ENCODE results near the gene MLANA. TPM values are rescaled to one million over a fixed set of nuclear protein-coding genes. Genes with fewer than 3 reads are reported as not detected.

Gene MLANA
- total and polyA plus RNA-seq, 9 donors, result not detected

GRCh38 chr9:5939530-5939929 lies 48.8 kb downstream of the MLANA start:
- no peaks in the 10 kb centered on the region for H3K36me3 ChIP-seq
- H3K4me1 ChIP-seq (ENCODE audit: insufficient read depth), result no peaks in the 10 kb centered on the region
- no peak overlapping the region for H3K27ac ChIP-seq
- H3K9me3 ChIP-seq, result no peaks in the 10 kb centered on the region
- H3K4me3 ChIP-seq, result no peak overlapping the region
- intact Hi-C loops (cut with DNase I), result no loop called here
- DNase-seq, result no peak
- TF ChIP-seq POLR2A (IDR thresholded peaks at IDR 0.05) (no peak), EP300 (IDR thresholded peaks at IDR 0.05) (no peak)
- TF ChIP-seq, protein P1, sequence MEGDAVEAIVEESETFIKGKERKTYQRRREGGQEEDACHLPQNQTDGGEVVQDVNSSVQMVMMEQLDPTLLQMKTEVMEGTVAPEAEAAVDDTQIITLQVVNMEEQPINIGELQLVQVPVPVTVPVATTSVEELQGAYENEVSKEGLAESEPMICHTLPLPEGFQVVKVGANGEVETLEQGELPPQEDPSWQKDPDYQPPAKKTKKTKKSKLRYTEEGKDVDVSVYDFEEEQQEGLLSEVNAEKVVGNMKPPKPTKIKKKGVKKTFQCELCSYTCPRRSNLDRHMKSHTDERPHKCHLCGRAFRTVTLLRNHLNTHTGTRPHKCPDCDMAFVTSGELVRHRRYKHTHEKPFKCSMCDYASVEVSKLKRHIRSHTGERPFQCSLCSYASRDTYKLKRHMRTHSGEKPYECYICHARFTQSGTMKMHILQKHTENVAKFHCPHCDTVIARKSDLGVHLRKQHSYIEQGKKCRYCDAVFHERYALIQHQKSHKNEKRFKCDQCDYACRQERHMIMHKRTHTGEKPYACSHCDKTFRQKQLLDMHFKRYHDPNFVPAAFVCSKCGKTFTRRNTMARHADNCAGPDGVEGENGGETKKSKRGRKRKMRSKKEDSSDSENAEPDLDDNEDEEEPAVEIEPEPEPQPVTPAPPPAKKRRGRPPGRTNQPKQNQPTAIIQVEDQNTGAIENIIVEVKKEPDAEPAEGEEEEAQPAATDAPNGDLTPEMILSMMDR (IDR thresholded peaks at IDR 0.05), result no peak
- H3K27me3 ChIP-seq, result no peaks in the 10 kb centered on the region

DNA sequence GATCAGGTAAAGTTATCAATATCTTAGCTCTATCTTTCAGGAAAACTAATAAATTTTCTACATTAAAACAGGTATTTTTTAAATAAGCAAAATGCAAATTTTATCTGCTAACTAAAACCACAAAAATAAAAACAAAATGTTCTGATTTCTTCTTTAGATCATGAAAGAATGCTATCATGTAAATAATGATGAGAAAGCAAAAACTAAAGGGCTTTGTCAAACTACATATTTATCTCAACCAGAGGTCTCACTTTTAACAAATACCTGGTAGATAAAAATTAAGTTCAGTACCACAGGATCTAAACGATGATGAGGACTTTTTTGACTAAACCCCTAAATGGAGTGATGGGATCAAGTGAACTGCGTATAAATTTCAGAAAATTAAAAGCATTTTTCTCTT lies 50.5 kb downstream of the MLANA start:
- no peak overlapping the region for H3K4me3 ChIP-seq

GRCh38 chr9:5945112-5945511 lies 54.4 kb downstream of the MLANA start:
- Histone ChIP-seq H3K4me1 (ENCODE audit: insufficient read depth) (peaks cover 2% of the 10 kb centered on the region), H3K9me3 (no peaks in the 10 kb centered on the region), H3K36me3 (no peaks in the 10 kb centered on the region), H3K27me3 (no peaks in the 10 kb centered on the region), H3K27ac (no peak overlapping the region), H3K4me3 (no peak overlapping the region)
- no peak for TF ChIP-seq EP300 (IDR thresholded peaks at IDR 0.05)
- TF ChIP-seq, protein P1 (IDR thresholded peaks at IDR 0.05), result no peak
- no peak for TF ChIP-seq POLR2A (IDR thresholded peaks at IDR 0.05)
- 71 to 79% (median 76%) methylated on average over 1 of the region's 1 CpG for WGBS, 3 donors
- intact Hi-C loops (cut with DNase I), result no loop called here
- no peak for DNase-seq

More for the DNA sequence above, 50.5 kb downstream of the MLANA start:
- no peaks in the 10 kb centered on the region for H3K36me3 ChIP-seq
- TF ChIP-seq EP300 (IDR thresholded peaks at IDR 0.05) (no peak), POLR2A (IDR thresholded peaks at IDR 0.05) (no peak)
- TF ChIP-seq, protein P1 (IDR thresholded peaks at IDR 0.05), result no peak
- intact Hi-C loops (cut with DNase I), result no loop called here
- H3K4me1 ChIP-seq (ENCODE audit: insufficient read depth), result no peaks in the 10 kb centered on the region
- H3K27ac ChIP-seq, result no peak overlapping the region
- WGBS, 3 donors, result 65 to 73% (median 68%) methylated on average over 2 of the region's 2 CpGs
- H3K27me3 ChIP-seq, result no peaks in the 10 kb centered on the region
- DNase-seq, result no peak
- H3K9me3 ChIP-seq, result no peaks in the 10 kb centered on the region

GRCh38 chr9:5947912-5948311 lies 57.2 kb downstream of the MLANA start:
- Histone ChIP-seq H3K9me3 (no peaks in the 10 kb centered on the region), H3K4me3 (no peak overlapping the region), H3K36me3 (no peaks in the 10 kb centered on the region), H3K4me1 (ENCODE audit: insufficient read depth) (peaks cover 2% of the 10 kb centered on the region), H3K27ac (no peak overlapping the region), H3K27me3 (no peaks in the 10 kb centered on the region)
- 44 to 55% (median 51%) methylated on average over 2 of the region's 2 CpGs for WGBS, 3 donors
- intact Hi-C loops (cut with DNase I), result no loop called here
- no peak for DNase-seq
- TF ChIP-seq, protein P1 (IDR thresholded peaks at IDR 0.05), result no peak
- no peak for TF ChIP-seq EP300 (IDR thresholded peaks at IDR 0.05)
- no peak for TF ChIP-seq POLR2A (IDR thresholded peaks at IDR 0.05)

Data from ovary (tissue), 9 donors.